SK-N-MC (cell line): ENCODE data around the gene CNPY1.
"Not testable (repeated sequence)": the region's sequence is repeated elsewhere in the genome, so short reads cannot be mapped to it uniquely, and the experiment has no call there.

Experiments
- DNase-seq: peaks from one replicate; pipeline ENCODE4 v3.0.0-alpha.2; 2011; ENCODE audit warnings: low read depth, low spot score
- H3K27ac ChIP-seq: fragments of 200-600 bp; sonication (generic); 2 replicates; pipeline ENCODE4 v1.5.1; 2016; ENCODE audit warnings: mixed run types
- H3K36me3 ChIP-seq: fragments of 200-600 bp; sonication (generic); 2 replicates; pipeline ENCODE4 v1.6.1; 2017; ENCODE audit warnings: antibody characterized with exemption, low read length, mixed read lengths; ENCODE audit not compliant: insufficient read depth
- H3K4me3 ChIP-seq: fragments of 200-600 bp; sonication (generic); 2 replicates; pipeline ENCODE4 v1.5.1; 2016
- H3K9ac ChIP-seq: fragments of 200-600 bp; sonication (generic); 2 replicates; pipeline ENCODE4 v1.8.0; 2017; ENCODE audit warnings: mixed run types, mixed read lengths; ENCODE audit not compliant: insufficient read length
- H3K9me3 ChIP-seq: fragments of 200-600 bp; sonication (generic); 2 replicates; pipeline ENCODE4 v1.6.1; 2017; ENCODE audit warnings: low read depth, mild to moderate bottlenecking, antibody characterized with exemption, low read length, moderate library complexity, mixed read lengths
- EZH2 ChIP-seq: fragments of 200-600 bp; sonication (generic); IDR thresholded peaks from one replicate; pipeline ENCODE4 v1.6.1; 2017; ENCODE audit warnings: antibody characterized with exemption
- FOXP2 ChIP-seq: optimal IDR thresholded peaks from 2 replicates; pipeline ENCODE3; 2011; ENCODE audit warnings: mild to moderate bottlenecking, moderate library complexity; ENCODE audit not compliant: insufficient read depth; ENCODE audit errors: extremely low read length, control extremely low read depth
- POLR2AphosphoS5 ChIP-seq: IDR thresholded peaks from 2 replicates; pipeline ENCODE4 v1.6.1; 2012; ENCODE audit warnings: mild to moderate bottlenecking, low read depth, low read length, borderline replicate concordance

Gene CNPY1

GRCh38 chr7:155521007-155521742 is 25.2 kb downstream of the CNPY1 start:
- H3K4me3 ChIP-seq = no peak overlapping the region
- H3K9ac ChIP-seq = no peak overlapping the region
- no peaks in the 10 kb centered on the region for H3K9me3 ChIP-seq
- DNase-seq = no peak
- no peak for TF ChIP-seq EZH2
- no peak for TF ChIP-seq POLR2AphosphoS5
- no peak for TF ChIP-seq FOXP2
- no peak overlapping the region for H3K27ac ChIP-seq
- H3K36me3 ChIP-seq = no peaks in the 10 kb centered on the region

GRCh38 chr7:155520114-155520513 is 26.2 kb downstream of the CNPY1 start:
- H3K9me3 ChIP-seq = no peaks in the 10 kb centered on the region
- no peak overlapping the region for H3K4me3 ChIP-seq
- H3K9ac ChIP-seq = no peak overlapping the region
- DNase-seq = no peak
- no peak for TF ChIP-seq FOXP2
- no peak for TF ChIP-seq EZH2
- TF ChIP-seq POLR2AphosphoS5 = no peak
- H3K36me3 ChIP-seq = no peaks in the 10 kb centered on the region
- H3K27ac ChIP-seq = no peak overlapping the region

GRCh38 chr7:155519358-155519757 is 27.0 kb downstream of the CNPY1 start:
- H3K9me3 ChIP-seq, DNase-seq, H3K9ac ChIP-seq, H3K27ac ChIP-seq, H3K4me3 ChIP-seq, H3K36me3 ChIP-seq: not testable (repeated sequence)

GRCh38 chr7:155518633-155519032 is 27.7 kb downstream of the CNPY1 start:
- TF ChIP-seq EZH2 (no peak), POLR2AphosphoS5 (no peak)
- no peak for DNase-seq

GRCh38 chr7:155517969-155518368 is 28.4 kb downstream of the CNPY1 start:
- Histone ChIP-seq H3K4me3 (no peak overlapping the region), H3K9me3 (no peaks in the 10 kb centered on the region), H3K27ac (no peak overlapping the region), H3K36me3 (no peaks in the 10 kb centered on the region), H3K9ac (no peak overlapping the region)
- no peak for DNase-seq
- TF ChIP-seq EZH2 (no peak), POLR2AphosphoS5 (no peak), FOXP2 (no peak)

More at GRCh38 chr7:155518633-155519032, 27.7 kb downstream of the CNPY1 start:
- no peak overlapping the region for H3K4me3 ChIP-seq
- no peak overlapping the region for H3K27ac ChIP-seq
- no peaks in the 10 kb centered on the region for H3K36me3 ChIP-seq
- no peak overlapping the region for H3K9ac ChIP-seq
- no peaks in the 10 kb centered on the region for H3K9me3 ChIP-seq

GRCh38 chr7:155517452-155517851 is 28.9 kb downstream of the CNPY1 start:
- Histone ChIP-seq H3K27ac (no peak overlapping the region), H3K36me3 (no peaks in the 10 kb centered on the region), H3K9ac (no peak overlapping the region), H3K9me3 (no peaks in the 10 kb centered on the region), H3K4me3 (no peak overlapping the region)
- TF ChIP-seq POLR2AphosphoS5 (no peak), FOXP2 (no peak), EZH2 (no peak)
- no peak for DNase-seq

- Histone ChIP-seq H3K4me3 (no peak overlapping the region), H3K27ac (no peak overlapping the region), H3K9me3 (no peaks in the 10 kb centered on the region), H3K9ac (no peak overlapping the region), H3K36me3 (no peaks in the 10 kb centered on the region)
- DNase-seq = no peak
- TF ChIP-seq FOXP2 (no peak), EZH2 (no peak), POLR2AphosphoS5 (no peak)
Observed at GRCh38 chr7:155516466-155516865, 29.9 kb downstream of the CNPY1 start.

GRCh38 chr7:155515318-155515717 is 31.0 kb downstream of the CNPY1 start:
- Histone ChIP-seq H3K9me3 (no peaks in the 10 kb centered on the region), H3K27ac (no peak overlapping the region), H3K4me3 (no peak overlapping the region), H3K9ac (no peak overlapping the region), H3K36me3 (no peaks in the 10 kb centered on the region)
- no peak for TF ChIP-seq FOXP2
- no peak for TF ChIP-seq EZH2
- TF ChIP-seq POLR2AphosphoS5 = no peak
- no peak for DNase-seq

GRCh38 chr7:155514296-155514695 is 32.1 kb downstream of the CNPY1 start:
- Histone ChIP-seq H3K36me3 (no peaks in the 10 kb centered on the region), H3K9ac (no peak overlapping the region), H3K9me3 (no peaks in the 10 kb centered on the region), H3K27ac (no peak overlapping the region), H3K4me3 (no peak overlapping the region)
- no peak for TF ChIP-seq POLR2AphosphoS5
- TF ChIP-seq FOXP2 = no peak
- TF ChIP-seq EZH2 = no peak
- DNase-seq = no peak
